ENCODE results near the gene BIRC5. TPM values are rescaled to one million over a fixed set of nuclear protein-coding genes. Genes with fewer than 3 reads are reported as not detected.

Gene BIRC5
- total and polyA plus RNA-seq, 7 experiments from 2014 or later: 49.0 TPM; not detected in 6

DNA sequence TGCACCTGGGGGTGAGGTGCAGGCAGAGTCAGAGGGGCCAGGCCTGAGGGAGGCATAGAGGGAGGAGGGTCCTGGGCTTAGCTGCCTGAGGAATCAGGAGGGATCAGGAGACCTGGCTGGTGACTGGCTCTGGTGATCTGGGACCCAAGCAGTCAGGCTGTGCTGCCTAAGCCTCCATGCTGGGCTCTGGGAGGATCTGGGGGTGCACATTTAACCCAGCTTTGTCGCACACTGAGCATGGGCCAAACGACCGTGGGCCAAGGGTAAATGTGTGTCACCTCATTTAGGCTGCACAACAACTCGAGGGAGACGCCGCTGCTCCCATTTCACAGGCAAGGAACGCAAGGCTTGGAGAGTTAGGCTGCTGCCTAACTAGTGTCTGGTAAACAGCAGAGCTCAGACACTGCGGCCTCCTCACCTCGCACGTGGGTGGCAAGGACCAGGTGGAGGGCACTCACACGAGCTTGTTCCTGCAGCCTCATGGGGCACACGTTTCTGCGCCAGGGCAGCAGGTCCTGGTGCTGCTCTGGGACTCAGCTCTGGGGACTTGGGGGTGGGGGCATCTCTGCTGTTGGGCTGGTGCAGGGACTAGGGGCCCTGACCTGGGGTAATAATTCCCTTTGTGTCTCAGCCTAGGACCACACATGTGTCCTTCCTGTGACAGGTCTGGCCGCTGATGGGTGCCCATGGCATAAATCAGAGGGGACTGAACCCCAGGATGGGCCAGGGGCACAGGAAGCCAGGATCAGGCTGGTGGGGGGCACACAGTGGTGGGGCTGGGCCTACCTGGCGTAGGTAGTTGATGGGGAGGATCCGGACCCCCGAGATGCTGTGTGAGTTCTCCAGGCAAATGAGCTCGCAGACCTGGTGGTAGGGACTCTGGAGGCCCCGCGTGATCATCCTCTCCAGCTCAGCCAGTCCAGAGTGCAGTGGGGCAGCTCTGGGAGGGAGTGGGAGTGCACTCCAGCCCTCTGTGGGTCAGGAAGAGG is 36.1 kb downstream of the BIRC5 start:
- Mint-ChIP-seq H3K4me1 (peaks cover 19 to 47% (median 37%) of the 10 kb centered on the region in 7 donors), H3K9me3 (peaks cover 0 to 5% (median 0%) of the 10 kb centered on the region in 11 donors), H3K4me3 (peak overlapping the region in 8 of 10 donors; percentile 4 to 96 (median 88)), H3K27ac (peak overlapping the region in 6 of 9 donors; percentile 49 to 100 (median 97)), H3K27me3 (peaks cover 0 to 4% (median 0%) of the 10 kb centered on the region in 5 donors), H3K36me3 (peaks cover 0 to 10% (median 5%) of the 10 kb centered on the region in 5 donors)
- DNase-seq: no peak
- intact Hi-C loops (cut with micrococcal nuclease): loop anchor here (2.0 to 10.0 kb wide), 11 partner anchors 35 to 1785 kb away; partner anchors contain the start of genes BIRC5 (in 1 of the 2), CCDC40 (in 1 of the 2), TBC1D16 (in 1 of the 2) and TMC6 (in 1 of the 2)
- ChIA-PET POLR2A (interaction anchor here (0.6 to 3.9 kb wide), 7 partner anchors 14 to 137 kb away, joined by 3 to 26 read pairs (median 5); no protein-coding TSS in a partner anchor), CTCF (interaction anchor here (0.6 to 4.8 kb wide), 23 partner anchors 10 to 182 kb away, joined by 3 to 50 read pairs (median 4); partner anchors contain the start of gene TMC8)
- no peak overlapping the region for H3K4me3 ChIP-seq (ENCODE audit: low read length)
- H3K36me3 ChIP-seq (ENCODE audit: control insufficient read depth in 2 of 3, insufficient read depth in 3 of 3, low read length in 3 of 3): peaks cover 0 to 24% (median 0%) of the 10 kb centered on the region in 3 experiments
- no peaks in the 10 kb centered on the region for H3K9me3 ChIP-seq (ENCODE audit: control insufficient read depth in 2 of 3, low read length in 3 of 3)
- H3K4me1 ChIP-seq (ENCODE audit: control insufficient read depth in 2 of 2, insufficient read depth in 2 of 2, low read length in 2 of 2): peaks cover 37 to 38% of the 10 kb centered on the region in 2 donors
- peak overlapping the region; percentile 87 for H3K27ac ChIP-seq (ENCODE audit: low read depth, low read length)
- no peaks in the 10 kb centered on the region for H3K27me3 ChIP-seq (ENCODE audit: control insufficient read depth in 2 of 2, insufficient read depth in 2 of 2, low read length in 2 of 2)
- ATAC-seq: no peak

- ChIA-PET POLR2A (interaction anchor here (0.6 to 4.6 kb wide), 25 partner anchors 8 to 1162 kb away, joined by 3 to 26 read pairs (median 4); partner anchors contain the start of genes SOCS3 and TMC8), CTCF (interaction anchor here (0.5 to 4.8 kb wide), 24 partner anchors 12 to 173 kb away, joined by 3 to 50 read pairs (median 5); partner anchors contain the start of gene TMC8)
- Mint-ChIP-seq H3K27me3 (peaks cover 0 to 4% (median 0%) of the 10 kb centered on the region in 5 donors), H3K4me1 (peaks cover 24 to 57% (median 47%) of the 10 kb centered on the region in 7 donors), H3K36me3 (peaks cover 0 to 10% (median 5%) of the 10 kb centered on the region in 5 donors), H3K9me3 (peaks cover 0 to 6% (median 0%) of the 10 kb centered on the region in 11 donors), H3K4me3 (peak overlapping the region; percentile 82 to 96 (median 92)), H3K27ac (peak overlapping the region; percentile 91 to 100 (median 98))
- Histone ChIP-seq H3K9me3 (ENCODE audit: control insufficient read depth in 2 of 3, low read length in 3 of 3) (no peaks in the 10 kb centered on the region), H3K4me1 (ENCODE audit: control insufficient read depth in 2 of 2, insufficient read depth in 2 of 2, low read length in 2 of 2) (peaks cover 37 to 48% of the 10 kb centered on the region in 2 donors), H3K36me3 (ENCODE audit: control insufficient read depth in 2 of 3, insufficient read depth in 3 of 3, low read length in 3 of 3) (peaks cover 0 to 24% (median 0%) of the 10 kb centered on the region in 3 experiments), H3K27ac (ENCODE audit: low read depth, low read length) (peak overlapping the region; percentile 87), H3K4me3 (ENCODE audit: low read length) (peak overlapping the region; percentile 73), H3K27me3 (ENCODE audit: control insufficient read depth in 2 of 2, insufficient read depth in 2 of 2, low read length in 2 of 2) (no peaks in the 10 kb centered on the region)
- intact Hi-C loops (cut with micrococcal nuclease): loop anchor here (1.0 to 10.0 kb wide), 17 partner anchors 8 to 1784 kb away; partner anchors contain the start of genes BIRC5 (in 1 of the 2), CCDC40 (in 1 of the 2), TBC1D16 (in 1 of the 2) and TMC6 (in 1 of the 2)
- peak; percentile 73 for ATAC-seq
- peak; percentile 70 to 88 (median 82) for DNase-seq
These were observed 37.1 kb downstream of the BIRC5 start for GRCh38 chr17:78250891-78251772.

DNA sequence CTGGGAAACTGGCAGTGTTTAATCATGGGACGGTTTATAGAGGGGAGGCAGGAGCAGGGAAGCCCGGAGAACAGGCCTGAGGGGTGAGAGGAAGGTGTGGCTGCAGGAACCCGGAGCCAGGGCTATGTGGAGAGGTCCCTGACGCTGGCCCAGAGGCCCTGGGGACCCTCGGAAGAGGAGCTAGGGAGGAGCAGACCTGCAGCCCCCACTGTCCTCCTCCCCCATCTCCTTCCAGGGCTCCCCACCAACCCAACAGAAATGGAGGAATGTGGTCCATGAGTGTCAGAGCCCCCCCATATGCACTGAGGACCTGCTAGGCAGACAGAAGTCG is 37.7 kb downstream of the BIRC5 start:
- peak overlapping the region; percentile 91 to 100 (median 98) for H3K27ac Mint-ChIP-seq
- peaks cover 0 to 10% (median 5%) of the 10 kb centered on the region in 5 donors for H3K36me3 Mint-ChIP-seq
- peak overlapping the region; percentile 82 to 96 (median 92) for H3K4me3 Mint-ChIP-seq
- no peak for DNase-seq
- peaks cover 28 to 63% (median 53%) of the 10 kb centered on the region in 7 donors for H3K4me1 Mint-ChIP-seq
- ATAC-seq: no peak
- peaks cover 0 to 6% (median 0%) of the 10 kb centered on the region in 11 donors for H3K9me3 Mint-ChIP-seq
- Histone ChIP-seq H3K4me1 (ENCODE audit: control insufficient read depth in 2 of 2, insufficient read depth in 2 of 2, low read length in 2 of 2) (peaks cover 37 to 54% of the 10 kb centered on the region in 2 donors), H3K27me3 (ENCODE audit: control insufficient read depth in 2 of 2, insufficient read depth in 2 of 2, low read length in 2 of 2) (no peaks in the 10 kb centered on the region), H3K27ac (ENCODE audit: low read depth, low read length) (peak overlapping the region; percentile 87), H3K9me3 (ENCODE audit: control insufficient read depth in 2 of 3, low read length in 3 of 3) (no peaks in the 10 kb centered on the region), H3K4me3 (ENCODE audit: low read length) (peak overlapping the region; percentile 73), H3K36me3 (ENCODE audit: control insufficient read depth in 2 of 3, insufficient read depth in 3 of 3, low read length in 3 of 3) (peaks cover 0 to 24% (median 0%) of the 10 kb centered on the region in 3 experiments)
- ChIA-PET POLR2A (interaction anchor here (0.6 to 4.6 kb wide), 28 partner anchors 8 to 533 kb away, joined by 3 to 26 read pairs (median 4); partner anchors contain the start of genes SOCS3, TMC8 and TNRC6C), CTCF (interaction anchor here (0.6 to 4.8 kb wide), 19 partner anchors 11 to 173 kb away, joined by 3 to 50 read pairs (median 5); partner anchors contain the start of gene TMC8)
- peaks cover 0 to 4% (median 0%) of the 10 kb centered on the region in 5 donors for H3K27me3 Mint-ChIP-seq
- intact Hi-C loops (cut with micrococcal nuclease): loop anchor here (1.0 to 10.0 kb wide), 25 partner anchors 8 to 1783 kb away; partner anchors contain the start of genes BIRC5 (in 1 of the 2), CCDC40 (in 1 of the 2), PGS1 (in 1 of the 2) and SOCS3 (in 1 of the 2)

GRCh38 chr17:78252111-78252634 is 38.1 kb downstream of the BIRC5 start:
- Histone ChIP-seq H3K4me3 (ENCODE audit: low read length) (peak overlapping the region; percentile 73), H3K27ac (ENCODE audit: low read depth, low read length) (peak overlapping the region; percentile 87)
- intact Hi-C loops (cut with micrococcal nuclease): loop anchor here (1.0 to 10.0 kb wide), 17 partner anchors 10 to 1783 kb away; partner anchors contain the start of genes CCDC40 (in 1 of the 2), PGS1 (in 1 of the 2), SOCS3 (in 1 of the 2) and TBC1D16 (in 1 of the 2)

More at GRCh38 chr17:78252111-78252634, 38.1 kb downstream of the BIRC5 start:
- H3K27me3 ChIP-seq (ENCODE audit: control insufficient read depth in 2 of 2, insufficient read depth in 2 of 2, low read length in 2 of 2): no peaks in the 10 kb centered on the region
- Mint-ChIP-seq H3K4me1 (peaks cover 28 to 66% (median 58%) of the 10 kb centered on the region in 7 donors), H3K27ac (peak overlapping the region; percentile 91 to 100 (median 98)), H3K36me3 (peaks cover 0 to 10% (median 4%) of the 10 kb centered on the region in 5 donors), H3K27me3 (peaks cover 0 to 3% (median 0%) of the 10 kb centered on the region in 5 donors), H3K4me3 (peak overlapping the region; percentile 82 to 96 (median 92)), H3K9me3 (peaks cover 0 to 6% (median 0%) of the 10 kb centered on the region in 11 donors)
- H3K36me3 ChIP-seq (ENCODE audit: control insufficient read depth in 2 of 3, insufficient read depth in 3 of 3, low read length in 3 of 3): peaks cover 0 to 24% (median 0%) of the 10 kb centered on the region in 3 experiments
- DNase-seq (peak; percentile 41 to 97 (median 95)), ATAC-seq (peak; percentile 84)
- no peaks in the 10 kb centered on the region for H3K9me3 ChIP-seq (ENCODE audit: control insufficient read depth in 2 of 3, low read length in 3 of 3)
- ChIA-PET POLR2A (interaction anchor here (0.6 to 4.6 kb wide), 28 partner anchors 7 to 532 kb away, joined by 3 to 26 read pairs (median 4); partner anchors contain the start of genes SOCS3, TMC8 and TNRC6C), CTCF (interaction anchor here (0.5 to 4.8 kb wide), 17 partner anchors 11 to 172 kb away, joined by 3 to 50 read pairs (median 5); partner anchors contain the start of gene TMC8)
- peaks cover 37 to 58% of the 10 kb centered on the region in 2 donors for H3K4me1 ChIP-seq (ENCODE audit: control insufficient read depth in 2 of 2, insufficient read depth in 2 of 2, low read length in 2 of 2)

Measured in naive thymus-derived CD4-positive, alpha-beta T cell (primary cell).